HCT116 (cell line): Measurements from ENCODE around the gene ARHGAP9. TPM values are rescaled to one million over a fixed set of nuclear protein-coding genes. Genes with fewer than 3 reads are reported as not detected.

Experiments
- ATAC-seq: fragments of 200-7000 bp; cut with Tn5 transposase; 2 replicates; pipeline ENCODE4 v1.9.1; 2020; ENCODE audit warnings: mild to moderate bottlenecking, moderate library complexity
- BruUV-seq: library from RNA; stranded (reverse); fragments of 400-500 nt; replicated peaks from 2 replicates; lab custom pipeline; 2021; lab: Mats Ljungman, UMichigan
- CTCF ChIA-PET: fragments of 300-600 bp; sonication (Branson Sonifier 250); formaldehyde crosslinking; loops from one replicate; lab custom pipeline; 2021; ENCODE audit warnings: antibody characterized with exemption; lab: Charles Lee
- POLR2A ChIA-PET: fragments of 300-600, 350-600 bp; sonication (Branson Sonifier 250); formaldehyde crosslinking; loops from one replicate; lab custom pipeline; 2021; ENCODE audit warnings: antibody characterized with exemption; lab: Charles Lee
- RAD21 ChIA-PET, 2 experiments: fragments of 300-600 bp; sonication (Branson Sonifier 250); formaldehyde crosslinking; loops; one replicate each; lab custom pipeline; 2023; ENCODE audit warnings: low total read pairs in 2 of 2; ENCODE audit not compliant: uncharacterized antibody in 2 of 2, unreplicated experiment in 2 of 2, low non-redundant PET in 1 of 2; lab: Charles Lee
- DNase-seq: peaks from one replicate; pipeline ENCODE4 v3.0.0-alpha.2; 2010; ENCODE audit warnings: low read depth, low spot score
- H2AFZ ChIP-seq: fragments of 200-600 bp; shearing (Covaris generic), sonication (generic); 2 replicates; pipeline ENCODE4 v1.6.1; 2017; ENCODE audit warnings: low read depth, mixed run types, mixed read lengths, antibody characterized with exemption, low read length; ENCODE audit not compliant: poor library complexity, severe bottlenecking
- H3K27ac ChIP-seq: 2 replicates; pipeline ENCODE4 v1.5.1; 2012; ENCODE audit warnings: low read depth, low read length
- H3K27me3 ChIP-seq: fragments of 200-600 bp; sonication (generic); 2 replicates; pipeline ENCODE4 v1.6.1; 2016; ENCODE audit warnings: mixed run types, low read length, mixed read lengths; ENCODE audit not compliant: insufficient read depth
- H3K36me3 ChIP-seq, 2 experiments: fragments of 200-500 bp in 1 of 2; fragments of 200-600 bp in 1 of 2; sonication (Bioruptor generic) in 1 of 2; sonication (generic) in 1 of 2; 2 replicates each; pipeline versions ENCODE4 v1.5.1 to v1.6.1; 2014 to 2016; ENCODE audit warnings: low read length in 2 of 2, inconsistent platforms in 1 of 2, mixed read lengths in 1 of 2, mixed run types in 1 of 2; ENCODE audit not compliant: insufficient read depth in 2 of 2, control insufficient read depth in 1 of 2
- H3K4me1 ChIP-seq, 2 experiments: fragments of 200-600 bp in 1 of 2; sonication (generic) in 1 of 2; 2 replicates each; pipeline versions ENCODE4 v1.5.1 to v1.6.1; 2012 to 2017; ENCODE audit warnings: low read length in 2 of 2, inconsistent platforms in 1 of 2, mild to moderate bottlenecking in 1 of 2, mixed read lengths in 1 of 2, mixed run types in 1 of 2, moderate library complexity in 1 of 2; ENCODE audit not compliant: insufficient read depth in 2 of 2, control insufficient read depth in 1 of 2
- H3K4me2 ChIP-seq: fragments of 200-600 bp; sonication (generic); 2 replicates; pipeline ENCODE4 v1.6.1; 2017; ENCODE audit warnings: mixed run types, low read length, mixed read lengths
- H3K4me3 ChIP-seq, 2 experiments: fragments of 200-600 bp in 1 of 2; sonication (generic) in 1 of 2; replicated peaks in 1 of 2; 2 replicates each; pipeline ENCODE4 v1.5.1; 2011 to 2016; ENCODE audit warnings: low read length in 2 of 2, control low read depth in 1 of 2, low read depth in 1 of 2, mild to moderate bottlenecking in 1 of 2, mixed read lengths in 1 of 2, mixed run types in 1 of 2
- H3K79me2 ChIP-seq: fragments of 200-600 bp; sonication (generic); 2 replicates; pipeline ENCODE4 v1.6.1; 2017; ENCODE audit warnings: mild to moderate bottlenecking, mixed run types, low read length, moderate library complexity, mixed read lengths; ENCODE audit not compliant: insufficient read depth
- H3K9ac ChIP-seq: fragments of 200-600 bp; sonication (generic); 2 replicates; pipeline ENCODE4 v1.6.1; 2016; ENCODE audit warnings: low read length, mixed read lengths
- H3K9me2 ChIP-seq: fragments of 200-600 bp; sonication (generic), shearing (Covaris generic); 2 replicates; pipeline ENCODE4 v1.6.1; 2017; ENCODE audit warnings: mixed run types, mild to moderate bottlenecking, moderate library complexity; ENCODE audit not compliant: insufficient read depth
- H3K9me3 ChIP-seq, 2 experiments: fragments of 200-500 bp in 1 of 2; fragments of 200-600 bp in 1 of 2; sonication (Bioruptor generic) in 1 of 2; sonication (generic) in 1 of 2; 2 replicates each; pipeline ENCODE4 v1.6.1; 2014 to 2017; ENCODE audit warnings: low read length in 2 of 2, mixed read lengths in 2 of 2, inconsistent platforms in 1 of 2, low read depth in 1 of 2, mild to moderate bottlenecking in 1 of 2, mixed run types in 1 of 2, moderate library complexity in 1 of 2; ENCODE audit not compliant: control insufficient read depth in 1 of 2, insufficient read depth in 1 of 2
- H4K20me1 ChIP-seq: fragments of 200-600 bp; sonication (generic), shearing (Covaris generic); 2 replicates; pipeline ENCODE4 v1.6.1; 2017; ENCODE audit warnings: mixed run types, mild to moderate bottlenecking, moderate library complexity; ENCODE audit not compliant: insufficient read depth
- CTCF ChIP-seq, 3 experiments: fragments of 200-600 bp in 1 of 3; sonication (generic) in 1 of 3; IDR thresholded peaks in 2 of 3; conservative IDR thresholded peaks in 1 of 3; 2 replicates each; pipeline ENCODE4 v1.5.1; 2012 to 2017; ENCODE audit warnings: low read depth in 2 of 3, low read length in 2 of 3, antibody characterized with exemption in 1 of 3, borderline replicate concordance in 1 of 3, control low read depth in 1 of 3, mild to moderate bottlenecking in 1 of 3, mixed read lengths in 1 of 3, mixed run types in 1 of 3, moderate library complexity in 1 of 3; ENCODE audit not compliant: insufficient read depth in 1 of 3
- EGR1 ChIP-seq: IDR thresholded peaks from 2 replicates; pipeline ENCODE4 v1.6.1; 2012; ENCODE audit warnings: low read depth
- ELF1 ChIP-seq: IDR thresholded peaks from 2 replicates; pipeline ENCODE4 v1.6.1; 2012; ENCODE audit warnings: low read depth, borderline replicate concordance
- EZH2phosphoT487 ChIP-seq: fragments of 200-600 bp; IDR thresholded peaks from 2 replicates; pipeline ENCODE4 v1.6.1; 2018; ENCODE audit warnings: antibody characterized with exemption, borderline replicate concordance
- FOSL1 ChIP-seq: IDR thresholded peaks from 2 replicates; pipeline ENCODE4 v1.6.1; 2012; ENCODE audit warnings: low read depth
- JUND ChIP-seq: IDR thresholded peaks from 2 replicates; pipeline ENCODE4 v1.6.1; 2012
- POLR2A ChIP-seq: IDR thresholded peaks from 2 replicates; pipeline ENCODE4 v1.7.0; 2011; ENCODE audit warnings: borderline replicate concordance; ENCODE audit not compliant: insufficient read depth, insufficient read length; ENCODE audit errors: extremely low read depth
- REST ChIP-seq: IDR thresholded peaks from 2 replicates; pipeline ENCODE4 v1.6.1; 2012; ENCODE audit warnings: low read depth
- SIN3A ChIP-seq: IDR thresholded peaks from 2 replicates; pipeline ENCODE4 v1.6.1; 2012; ENCODE audit warnings: low read depth
- SP1 ChIP-seq: IDR thresholded peaks from 2 replicates; pipeline ENCODE4 v1.6.1; 2012; ENCODE audit warnings: low read depth
- TCF7L2 ChIP-seq: IDR thresholded peaks from 2 replicates; pipeline ENCODE4 v1.7.0; 2011; ENCODE audit warnings: borderline replicate concordance, inconsistent platforms; ENCODE audit not compliant: insufficient read depth, insufficient read length; ENCODE audit errors: extremely low read depth
- YY1 ChIP-seq: IDR thresholded peaks from 2 replicates; pipeline ENCODE4 v1.6.1; 2011; ENCODE audit warnings: low read length, low read depth, moderate library complexity, mild to moderate bottlenecking; ENCODE audit not compliant: insufficient replicate concordance; ENCODE audit errors: extremely low read depth
- ZFX ChIP-seq: fragments of 450-650 bp; IDR thresholded peaks from 2 replicates; pipeline ENCODE4 v1.6.1; 2017
- ZNF274 ChIP-seq: fragments of 200-500 bp; sonication (Bioruptor generic); IDR thresholded peaks from 2 replicates; pipeline ENCODE4 v1.6.1; 2014; ENCODE audit warnings: mild to moderate bottlenecking, low read depth, low read length, inconsistent platforms
- intact Hi-C: fragments of 100-400 bp; cut with micrococcal nuclease; formaldehyde crosslinking; loops from 2 replicates; pipeline ENCODE4 v1.10.0; 2022
- total RNA-seq: library from RNA; stranded (reverse); gene quantifications from one replicate; pipeline ENCODE4 v1.2.1, GENCODE V29; 2021; ENCODE audit not compliant: unreplicated experiment

The ARHGAP9 gene
- total RNA-seq, 1 experiment from 2014 or later = 0.84 TPM

GRCh38 chr12:57483466-57483865, 3.8 kb upstream of the ARHGAP9 start:
- RAD21 ChIA-PET = no interaction called here
- Histone ChIP-seq H3K36me3 (no peaks in the 10 kb centered on the region), H3K9me2 (no peaks in the 10 kb centered on the region), H3K4me1 (peaks cover 0 to 7% of the 10 kb centered on the region in 2 experiments; a peak in 3 of 4 replicates), H3K79me2 (peaks cover 6% of the 10 kb centered on the region), H3K27ac (no peak overlapping the region), H3K9ac (no peak overlapping the region), H3K4me3 (no peak overlapping the region), H3K9me3 (no peaks in the 10 kb centered on the region), H3K27me3 (peaks cover 11% of the 10 kb centered on the region), H3K4me2 (no peak overlapping the region), H4K20me1 (no peaks in the 10 kb centered on the region), H2AFZ (no peak overlapping the region)
- POLR2A ChIA-PET = no interaction called here
- no peak for DNase-seq
- BruUV-seq = no TSS peak
- intact Hi-C loops = no loop called here
- ATAC-seq = no peak
- no peak for TF ChIP-seq ZNF274
- no peak for TF ChIP-seq CTCF (IDR thresholded peaks at IDR 0.05 in 2 of 3, conservative IDR thresholded peaks at IDR 0.05 in 1 of 3; ENCODE audit: borderline replicate concordance in 1 of 3, insufficient read depth in 1 of 3, low read depth in 2 of 3, low read length in 2 of 3)
- no peak for TF ChIP-seq ELF1
- TF ChIP-seq SP1 = no peak
- TF ChIP-seq JUND = no peak
- TF ChIP-seq SIN3A = no peak
- TF ChIP-seq EGR1 = no peak
- no peak for TF ChIP-seq POLR2A
- no peak for TF ChIP-seq ZFX
- no peak for TF ChIP-seq YY1
- no peak for TF ChIP-seq EZH2phosphoT487
- TF ChIP-seq FOSL1 = no peak
- no peak for TF ChIP-seq TCF7L2
- TF ChIP-seq REST = no peak
- CTCF ChIA-PET = no interaction called here
